BE2C (cell line): ENCODE measurements around the gene MYH14.

Experiments used
- DNase-seq: peaks from one replicate; pipeline ENCODE4 v3.0.0-alpha.2; 2020
- H3K27me3 ChIP-seq: fragments of 250-450 bp; sonication (Bioruptor Pico); 2 replicates; pipeline ENCODE4 v1.5.1; 2020; ENCODE audit warnings: mild to moderate bottlenecking
- H3K36me3 ChIP-seq: fragments of 250-450 bp; sonication (Bioruptor Pico); 2 replicates; pipeline ENCODE4 v1.5.1; 2020; ENCODE audit warnings: mild to moderate bottlenecking
- H3K4me1 ChIP-seq: fragments of 250-450 bp; sonication (Bioruptor Pico); 2 replicates; pipeline ENCODE4 v1.5.1; 2020
- H3K4me3 ChIP-seq: 2 replicates; pipeline ENCODE4 v1.5.1; 2011; ENCODE audit warnings: low read depth, low read length
- H3K9me3 ChIP-seq: fragments of 250-450 bp; sonication (Bioruptor Pico); 2 replicates; pipeline ENCODE4 v1.5.1; 2020
- TF ChIP-seq, protein P1 (sequence below): IDR thresholded peaks from 2 replicates; pipeline ENCODE4 v1.5.1; 2012; ENCODE audit warnings: mild to moderate bottlenecking, low read depth, low read length

MYH14 gene

DNA sequence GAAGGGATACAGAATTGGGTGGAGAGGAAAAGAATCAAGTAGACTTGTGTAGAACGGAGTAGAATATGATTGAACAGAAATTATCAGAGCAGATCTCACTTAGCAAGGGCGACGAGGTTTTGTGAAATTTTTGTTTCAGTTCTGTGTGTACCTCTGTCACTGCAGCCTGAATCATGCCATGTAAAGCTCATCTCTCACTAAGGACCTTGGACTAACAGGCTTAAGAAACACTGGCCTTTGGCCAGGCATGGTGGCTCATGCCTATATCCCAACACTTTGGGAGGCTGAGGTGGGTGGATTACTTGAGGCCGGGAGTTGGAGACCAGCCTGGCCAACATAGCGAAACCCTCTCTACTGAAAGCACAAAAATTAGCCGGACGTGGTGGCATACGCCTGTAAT is 62.6 kb downstream of the MYH14 start:
- Histone ChIP-seq H3K4me3 (no peak overlapping the region), H3K36me3 (no peaks in the 10 kb centered on the region), H3K9me3 (no peaks in the 10 kb centered on the region), H3K4me1 (no peaks in the 10 kb centered on the region), H3K27me3 (no peaks in the 10 kb centered on the region)
- DNase-seq, result no peak
- TF ChIP-seq, protein P1, sequence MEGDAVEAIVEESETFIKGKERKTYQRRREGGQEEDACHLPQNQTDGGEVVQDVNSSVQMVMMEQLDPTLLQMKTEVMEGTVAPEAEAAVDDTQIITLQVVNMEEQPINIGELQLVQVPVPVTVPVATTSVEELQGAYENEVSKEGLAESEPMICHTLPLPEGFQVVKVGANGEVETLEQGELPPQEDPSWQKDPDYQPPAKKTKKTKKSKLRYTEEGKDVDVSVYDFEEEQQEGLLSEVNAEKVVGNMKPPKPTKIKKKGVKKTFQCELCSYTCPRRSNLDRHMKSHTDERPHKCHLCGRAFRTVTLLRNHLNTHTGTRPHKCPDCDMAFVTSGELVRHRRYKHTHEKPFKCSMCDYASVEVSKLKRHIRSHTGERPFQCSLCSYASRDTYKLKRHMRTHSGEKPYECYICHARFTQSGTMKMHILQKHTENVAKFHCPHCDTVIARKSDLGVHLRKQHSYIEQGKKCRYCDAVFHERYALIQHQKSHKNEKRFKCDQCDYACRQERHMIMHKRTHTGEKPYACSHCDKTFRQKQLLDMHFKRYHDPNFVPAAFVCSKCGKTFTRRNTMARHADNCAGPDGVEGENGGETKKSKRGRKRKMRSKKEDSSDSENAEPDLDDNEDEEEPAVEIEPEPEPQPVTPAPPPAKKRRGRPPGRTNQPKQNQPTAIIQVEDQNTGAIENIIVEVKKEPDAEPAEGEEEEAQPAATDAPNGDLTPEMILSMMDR, result no peak

DNA sequence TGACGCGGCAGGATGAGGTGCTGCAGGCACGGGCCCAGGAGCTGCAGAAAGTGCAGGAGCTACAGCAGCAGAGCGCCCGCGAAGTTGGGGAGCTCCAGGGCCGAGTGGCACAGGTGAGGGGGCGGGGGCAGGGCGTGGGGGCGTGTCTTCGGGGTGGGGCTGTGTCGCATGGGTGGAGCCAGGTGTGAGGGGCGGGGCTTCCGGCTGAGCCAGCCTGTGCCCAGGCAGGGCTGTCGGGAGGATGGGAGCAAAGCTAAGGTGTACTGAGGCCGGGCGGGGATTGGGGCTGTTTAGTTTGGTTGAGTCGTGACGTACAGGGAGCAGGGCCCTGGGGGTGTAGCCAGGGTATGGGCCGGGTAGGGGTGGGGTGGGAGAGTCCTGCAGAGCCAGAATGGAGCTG is 63.5 kb downstream of the MYH14 start:
- H3K4me1 ChIP-seq, result no peaks in the 10 kb centered on the region
- H3K36me3 ChIP-seq, result no peaks in the 10 kb centered on the region
- DNase-seq, result no peak
- no peak overlapping the region for H3K4me3 ChIP-seq
- H3K9me3 ChIP-seq, result no peaks in the 10 kb centered on the region
- TF ChIP-seq, protein P1, result no peak
- H3K27me3 ChIP-seq, result no peaks in the 10 kb centered on the region

DNA sequence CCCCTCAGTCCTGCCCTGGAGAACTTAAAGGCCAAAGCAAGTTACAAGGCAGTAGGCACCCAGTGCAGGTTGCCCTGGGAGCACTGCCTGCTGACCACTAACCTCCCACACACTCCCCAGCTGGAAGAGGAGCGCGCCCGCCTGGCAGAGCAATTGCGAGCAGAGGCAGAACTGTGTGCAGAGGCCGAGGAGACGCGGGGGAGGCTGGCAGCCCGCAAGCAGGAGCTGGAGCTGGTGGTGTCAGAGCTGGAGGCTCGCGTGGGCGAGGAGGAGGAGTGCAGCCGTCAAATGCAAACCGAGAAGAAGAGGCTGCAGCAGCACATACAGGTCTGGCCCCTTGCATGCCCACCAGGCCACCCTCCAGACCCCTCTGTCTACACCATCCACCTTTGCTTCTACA is 64.6 kb downstream of the MYH14 start:
- no peak for DNase-seq
- Histone ChIP-seq H3K4me3 (no peak overlapping the region), H3K27me3 (no peaks in the 10 kb centered on the region), H3K4me1 (no peaks in the 10 kb centered on the region), H3K9me3 (no peaks in the 10 kb centered on the region), H3K36me3 (no peaks in the 10 kb centered on the region)
- TF ChIP-seq, protein P1, result no peak

DNA sequence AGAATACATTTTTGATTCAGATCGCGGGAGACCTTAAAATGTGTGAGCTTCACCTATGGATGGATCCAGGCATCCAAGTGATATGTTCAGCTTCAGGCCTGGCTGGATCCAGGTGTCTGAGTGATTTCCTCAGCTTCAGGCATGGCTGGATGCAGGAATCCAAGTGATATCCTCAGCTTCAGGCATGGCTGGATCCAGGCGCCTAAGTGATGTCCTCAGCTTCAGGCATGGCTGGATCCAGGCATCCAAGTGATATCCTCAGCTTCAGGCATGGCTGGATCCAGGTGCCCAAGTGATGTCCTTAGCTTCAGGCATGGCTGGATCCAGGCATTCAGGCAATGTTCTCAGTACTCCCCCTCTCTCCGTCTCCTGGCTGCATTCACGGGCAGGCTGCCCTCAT is 65.1 kb downstream of the MYH14 start:
- H3K9me3 ChIP-seq, result no peaks in the 10 kb centered on the region
- no peaks in the 10 kb centered on the region for H3K36me3 ChIP-seq
- no peak for DNase-seq
- TF ChIP-seq, protein P1, result no peak
- H3K4me1 ChIP-seq, result no peaks in the 10 kb centered on the region
- H3K27me3 ChIP-seq, result no peaks in the 10 kb centered on the region
- no peak overlapping the region for H3K4me3 ChIP-seq

DNA sequence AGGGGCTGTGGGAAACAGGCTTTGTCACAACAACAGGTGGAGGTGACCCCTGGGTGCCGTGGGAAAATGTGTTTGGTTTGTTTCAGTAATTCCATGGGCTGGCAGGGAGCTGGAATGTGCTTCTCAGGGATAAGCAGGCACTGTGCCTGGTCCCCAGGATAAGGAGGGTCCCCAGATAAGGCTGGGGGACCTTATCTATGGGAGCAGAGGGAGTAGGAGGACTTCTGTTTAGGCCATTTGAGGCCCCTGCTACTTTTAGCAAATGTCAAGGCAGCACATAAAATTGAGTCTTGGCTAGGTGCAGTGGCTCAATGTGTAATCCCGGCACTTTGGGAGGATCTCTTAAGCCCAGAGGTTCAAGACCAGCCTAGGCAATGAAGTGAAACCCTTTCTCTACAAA is 66.2 kb downstream of the MYH14 start:
- Histone ChIP-seq H3K36me3 (no peaks in the 10 kb centered on the region), H3K4me1 (no peaks in the 10 kb centered on the region), H3K4me3 (no peak overlapping the region), H3K9me3 (no peaks in the 10 kb centered on the region), H3K27me3 (no peaks in the 10 kb centered on the region)
- no peak for DNase-seq
- TF ChIP-seq, protein P1, result no peak

DNA sequence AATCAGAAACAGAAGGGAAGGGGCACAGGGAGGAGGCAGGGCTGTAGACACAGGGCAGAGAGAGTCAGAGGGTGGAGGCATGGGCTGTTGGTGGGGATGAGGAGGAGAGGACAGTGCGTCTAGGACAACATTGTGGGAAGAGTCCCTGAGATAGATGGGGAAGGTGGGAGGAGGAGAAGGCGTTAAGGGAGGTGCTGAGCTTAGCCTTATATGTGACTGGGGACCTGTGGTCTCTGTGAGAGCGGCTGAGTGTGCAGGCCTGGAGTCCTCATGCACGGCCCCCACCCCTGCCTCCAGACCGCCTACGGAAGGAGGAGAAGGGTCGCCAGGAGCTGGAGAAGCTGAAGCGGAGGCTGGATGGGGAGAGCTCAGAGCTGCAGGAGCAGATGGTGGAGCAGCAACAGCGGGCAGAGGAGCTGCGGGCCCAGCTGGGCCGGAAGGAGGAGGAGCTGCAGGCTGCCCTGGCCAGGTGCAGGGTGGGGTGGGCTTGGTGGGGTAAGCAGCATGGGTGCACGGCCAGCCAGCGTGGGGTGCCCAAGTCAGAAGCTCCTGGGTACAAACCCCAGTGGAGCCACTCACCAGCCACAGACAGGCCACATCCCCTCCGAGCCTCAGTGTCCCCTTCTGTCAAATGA is 69.0 kb downstream of the MYH14 start:
- H3K27me3 ChIP-seq, result no peaks in the 10 kb centered on the region; the same call in 1 of the 2 replicates
- no peak for DNase-seq
- TF ChIP-seq, protein P1, result no peak
- H3K9me3 ChIP-seq, result no peaks in the 10 kb centered on the region
- H3K4me3 ChIP-seq, result no peak overlapping the region
- no peaks in the 10 kb centered on the region for H3K4me1 ChIP-seq
- no peaks in the 10 kb centered on the region for H3K36me3 ChIP-seq
